AG08396 (cell line): ENCODE data around the gene CCDC102B.
"Not testable (repeated sequence)": the region's sequence is repeated elsewhere in the genome, so short reads cannot be mapped to it uniquely, and the experiment has no call there.

Experiments
- DNase-seq: peaks from one replicate; pipeline ENCODE4 v3.0.0; 2012; ENCODE audit warnings: low spot score, mixed read lengths

CCDC102B gene

GRCh38 chr18:68915061-68915460 is 117.2 kb downstream of the CCDC102B start:
- no peak for DNase-seq

GRCh38 chr18:68916734-68917133 is 118.9 kb downstream of the CCDC102B start:
- no peak for DNase-seq

- no peak for DNase-seq
These were observed 120.3 kb downstream of the CCDC102B start for GRCh38 chr18:68918216-68918615.

GRCh38 chr18:68919900-68920299 is 122.0 kb downstream of the CCDC102B start:
- DNase-seq: no peak

GRCh38 chr18:68922392-68922791 is 124.5 kb downstream of the CCDC102B start:
- DNase-seq: no peak

GRCh38 chr18:68925268-68925667 is 127.4 kb downstream of the CCDC102B start:
- DNase-seq: peak; percentile 7

- DNase-seq: no peak
These were observed 131.1 kb downstream of the CCDC102B start for GRCh38 chr18:68928762-68929675.

GRCh38 chr18:68935686-68936085 is 137.8 kb downstream of the CCDC102B start:
- no peak for DNase-seq

- no peak for DNase-seq
These were observed 139.2 kb downstream of the CCDC102B start for GRCh38 chr18:68937029-68937599.

- no peak for DNase-seq
These were observed 142.2 kb downstream of the CCDC102B start for GRCh38 chr18:68940039-68940438.

- no peak for DNase-seq
These were observed 142.9 kb downstream of the CCDC102B start for GRCh38 chr18:68940754-68941153.

GRCh38 chr18:68942230-68942629 is 144.3 kb downstream of the CCDC102B start:
- no peak for DNase-seq

GRCh38 chr18:68943861-68944260 is 146.0 kb downstream of the CCDC102B start:
- DNase-seq: not testable (repeated sequence)

- DNase-seq: no peak
These were observed 146.4 kb downstream of the CCDC102B start for GRCh38 chr18:68944330-68944729.

GRCh38 chr18:68944826-68945225 is 146.9 kb downstream of the CCDC102B start:
- DNase-seq: no peak

- no peak for DNase-seq
These were observed 150.7 kb downstream of the CCDC102B start for GRCh38 chr18:68948622-68949021.

GRCh38 chr18:68954738-68955137 is 156.9 kb downstream of the CCDC102B start:
- no peak for DNase-seq

GRCh38 chr18:68956650-68957049 is 158.8 kb downstream of the CCDC102B start:
- no peak for DNase-seq

- no peak for DNase-seq
These were observed 162.5 kb downstream of the CCDC102B start for GRCh38 chr18:68960355-68960754.

- DNase-seq: no peak
These were observed 164.7 kb downstream of the CCDC102B start for GRCh38 chr18:68962623-68963022.

- DNase-seq: no peak
These were observed 167.9 kb downstream of the CCDC102B start for GRCh38 chr18:68965817-68966216.

- no peak for DNase-seq
These were observed 171.1 kb downstream of the CCDC102B start for GRCh38 chr18:68969027-68969426.

- no peak for DNase-seq
These were observed 174.3 kb downstream of the CCDC102B start for GRCh38 chr18:68972176-68972575.
